Mammary epithelial cell (primary cell): ENCODE results near the gene OGDH.

ENCODE experiments used
- EZH2 ChIP-seq: IDR thresholded peaks from 2 replicates; pipeline ENCODE4 v1.6.1; 2012; ENCODE audit warnings: low read length, inconsistent platforms, borderline replicate concordance
- TF ChIP-seq, protein P1 (sequence below), 2 donors: IDR thresholded peaks in 1 of 2; conservative IDR thresholded peaks in 1 of 2; 2 replicates each; pipeline ENCODE4 v1.5.1; 2011 to 2012; ENCODE audit warnings: inconsistent platforms in 2 of 2, low read length in 2 of 2, mild to moderate bottlenecking in 2 of 2, control low read depth in 1 of 2, low read depth in 1 of 2; ENCODE audit not compliant: insufficient read depth in 1 of 2; ENCODE audit errors: extremely low read depth in 1 of 2

- TF ChIP-seq, protein P1, sequence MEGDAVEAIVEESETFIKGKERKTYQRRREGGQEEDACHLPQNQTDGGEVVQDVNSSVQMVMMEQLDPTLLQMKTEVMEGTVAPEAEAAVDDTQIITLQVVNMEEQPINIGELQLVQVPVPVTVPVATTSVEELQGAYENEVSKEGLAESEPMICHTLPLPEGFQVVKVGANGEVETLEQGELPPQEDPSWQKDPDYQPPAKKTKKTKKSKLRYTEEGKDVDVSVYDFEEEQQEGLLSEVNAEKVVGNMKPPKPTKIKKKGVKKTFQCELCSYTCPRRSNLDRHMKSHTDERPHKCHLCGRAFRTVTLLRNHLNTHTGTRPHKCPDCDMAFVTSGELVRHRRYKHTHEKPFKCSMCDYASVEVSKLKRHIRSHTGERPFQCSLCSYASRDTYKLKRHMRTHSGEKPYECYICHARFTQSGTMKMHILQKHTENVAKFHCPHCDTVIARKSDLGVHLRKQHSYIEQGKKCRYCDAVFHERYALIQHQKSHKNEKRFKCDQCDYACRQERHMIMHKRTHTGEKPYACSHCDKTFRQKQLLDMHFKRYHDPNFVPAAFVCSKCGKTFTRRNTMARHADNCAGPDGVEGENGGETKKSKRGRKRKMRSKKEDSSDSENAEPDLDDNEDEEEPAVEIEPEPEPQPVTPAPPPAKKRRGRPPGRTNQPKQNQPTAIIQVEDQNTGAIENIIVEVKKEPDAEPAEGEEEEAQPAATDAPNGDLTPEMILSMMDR (conservative IDR thresholded peaks at IDR 0.05 in 1 of 2, IDR thresholded peaks at IDR 0.05 in 1 of 2; ENCODE audit: extremely low read depth in 1 of 2, insufficient read depth in 1 of 2, low read depth in 1 of 2, low read length in 2 of 2) = no peak
- TF ChIP-seq EZH2 = no peak
Observed at GRCh38 chr7:44559485-44559884, 46.9 kb upstream of the OGDH start.
